Liver (tissue), 9 donors: ENCODE data around the gene PPP1R1A. TPM values are rescaled to one million over a fixed set of nuclear protein-coding genes. Genes with fewer than 3 reads are reported as not detected.

Experiments used
- DNase-seq: peaks from one replicate; pipeline ENCODE4 v3.0.0-alpha.2; 2017; ENCODE audit warnings: low spot score
- H3K27ac ChIP-seq, 2 donors: one replicate each; pipeline ENCODE4 v1.7.0; 2013; ENCODE audit warnings: inconsistent platforms in 2 of 2, low read length in 2 of 2, control low read depth in 1 of 2, low read depth in 1 of 2, mild to moderate bottlenecking in 1 of 2
- H3K27me3 ChIP-seq, 4 donors: one replicate each; pipeline versions ENCODE4 v1.6.1 to v1.7.0; 2013; ENCODE audit warnings: low read length in 3 of 4, inconsistent platforms in 1 of 4, mild to moderate bottlenecking in 1 of 4, moderate library complexity in 1 of 4; ENCODE audit not compliant: control insufficient read depth in 4 of 4, insufficient read depth in 4 of 4
- H3K36me3 ChIP-seq, 4 donors: one replicate each; pipeline versions ENCODE4 v1.6.1 to v1.7.0; 2013; ENCODE audit warnings: low read length in 3 of 4, mild to moderate bottlenecking in 3 of 4, low read depth in 1 of 4, moderate library complexity in 1 of 4; ENCODE audit not compliant: control insufficient read depth in 4 of 4, insufficient read depth in 3 of 4
- H3K4me1 ChIP-seq, 4 donors: one replicate each; pipeline versions ENCODE4 v1.6.1 to v1.7.0; 2013; ENCODE audit warnings: low read length in 3 of 4, mild to moderate bottlenecking in 3 of 4, moderate library complexity in 1 of 4; ENCODE audit not compliant: control insufficient read depth in 4 of 4, insufficient read depth in 4 of 4
- H3K4me3 ChIP-seq, 3 donors: one replicate each; pipeline versions ENCODE4 v1.6.1 to v1.7.0; 2013; ENCODE audit warnings: low read length in 3 of 3, control low read depth in 1 of 3, low read depth in 1 of 3, mild to moderate bottlenecking in 1 of 3
- H3K9ac ChIP-seq, 2 donors: one replicate each; pipeline ENCODE4 v1.7.0; 2013; ENCODE audit warnings: low read length in 2 of 2, mild to moderate bottlenecking in 2 of 2, moderate library complexity in 2 of 2, control low read depth in 1 of 2, low read depth in 1 of 2
- H3K9me3 ChIP-seq, 4 donors: one replicate each; pipeline versions ENCODE4 v1.6.1 to v1.7.0; 2013; ENCODE audit warnings: low read length in 3 of 4; ENCODE audit not compliant: control insufficient read depth in 4 of 4
- EGR1 ChIP-seq, 2 donors: IDR thresholded peaks; 2 replicates each; pipeline ENCODE4 v1.6.1; 2016 to 2018; ENCODE audit warnings: antibody characterized with exemption in 2 of 2, low read depth in 2 of 2
- FOXA1 ChIP-seq: IDR thresholded peaks from 2 replicates; pipeline ENCODE4 v1.6.1; 2016; ENCODE audit warnings: antibody characterized with exemption
- FOXA2 ChIP-seq: IDR thresholded peaks from 2 replicates; pipeline ENCODE4 v1.6.1; 2016; ENCODE audit warnings: antibody characterized with exemption
- GABPA ChIP-seq, 2 donors: IDR thresholded peaks in 1 of 2; conservative IDR thresholded peaks in 1 of 2; 2 replicates each; pipeline ENCODE4 v1.6.1; 2016; ENCODE audit warnings: antibody characterized with exemption in 2 of 2, mild to moderate bottlenecking in 1 of 2, moderate library complexity in 1 of 2
- HNF4A ChIP-seq, 2 donors: conservative IDR thresholded peaks; 2 replicates each; pipeline ENCODE4 v1.6.1; 2016; ENCODE audit warnings: antibody characterized with exemption in 2 of 2, mild to moderate bottlenecking in 2 of 2
- HNF4G ChIP-seq: IDR thresholded peaks from 2 replicates; pipeline ENCODE4 v1.6.1; 2016; ENCODE audit warnings: antibody characterized with exemption
- RAD21 ChIP-seq, 2 donors: IDR thresholded peaks; 2 replicates each; pipeline ENCODE4 v1.6.1; 2016; ENCODE audit warnings: antibody characterized with exemption in 2 of 2, mild to moderate bottlenecking in 2 of 2
- RXRA ChIP-seq, 2 donors: IDR thresholded peaks; 2 replicates each; pipeline ENCODE4 v1.6.1; 2017 to 2018; ENCODE audit warnings: antibody characterized with exemption in 2 of 2, mild to moderate bottlenecking in 1 of 2
- TAF1 ChIP-seq: conservative IDR thresholded peaks from 2 replicates; pipeline ENCODE4 v1.6.1; 2016; ENCODE audit warnings: antibody characterized with exemption, mild to moderate bottlenecking
- YY1 ChIP-seq: IDR thresholded peaks from 2 replicates; pipeline ENCODE4 v1.6.1; 2016; ENCODE audit warnings: antibody characterized with exemption, mild to moderate bottlenecking
- WGBS: extraction: QIAGEN DNeasy Blood & Tissue Kit; methylation state at CpG from one replicate; pipeline ENCODE4 v1.1.7; 2013; 5-methylcytosine and 5-hydroxymethylcytosine counted together
- polyA plus RNA-seq, 2 donors: library from polyadenylated mRNA; stranded (reverse) in 1 of 2; unstranded in 1 of 2; fragments of 200-250 nt in 1 of 2; fragments of >200 nt in 1 of 2; fragmentation: Nextera tagmentation in 1 of 2; extraction: Ambion mirVana in 1 of 2; gene quantifications; one replicate each; pipeline versions ENCODE4 v1.2.1 to v1.2.3, GENCODE V29; 2013 to 2015
- total RNA-seq, 2 donors: library from RNA; depleted of rRNA; stranded (reverse); fragments of >200 nt; gene quantifications; one replicate each; pipeline ENCODE4 v1.2.3, GENCODE V29; 2014
- TF ChIP-seq, protein P1 (sequence below): fragments of 150-350 bp; IDR thresholded peaks from 2 replicates; pipeline ENCODE4 v1.5.1; 2017; ENCODE audit warnings: improper control_type of control experiment, low read depth, low read length; ENCODE audit not compliant: missing input control
- TF ChIP-seq, protein P2 (sequence below): IDR thresholded peaks from 2 replicates; pipeline ENCODE4 v1.6.1; 2016; ENCODE audit warnings: antibody characterized with exemption
- TF ChIP-seq, protein P3 (sequence below): IDR thresholded peaks from 2 replicates; pipeline ENCODE4 v1.6.1; 2016; ENCODE audit warnings: antibody characterized with exemption, mild to moderate bottlenecking
- TF ChIP-seq, protein P4 (sequence below): IDR thresholded peaks from 2 replicates; pipeline ENCODE4 v1.6.1; 2016; ENCODE audit warnings: antibody characterized with exemption
- donor health status: healthy.
- donor health status: healthy.
- donor health status: healthy.
- donor health status: healthy.
- donor health status: healthy.

PPP1R1A gene
- total and polyA plus RNA-seq, 4 donors: 8.1 to 182 (median 43.8) TPM

DNA sequence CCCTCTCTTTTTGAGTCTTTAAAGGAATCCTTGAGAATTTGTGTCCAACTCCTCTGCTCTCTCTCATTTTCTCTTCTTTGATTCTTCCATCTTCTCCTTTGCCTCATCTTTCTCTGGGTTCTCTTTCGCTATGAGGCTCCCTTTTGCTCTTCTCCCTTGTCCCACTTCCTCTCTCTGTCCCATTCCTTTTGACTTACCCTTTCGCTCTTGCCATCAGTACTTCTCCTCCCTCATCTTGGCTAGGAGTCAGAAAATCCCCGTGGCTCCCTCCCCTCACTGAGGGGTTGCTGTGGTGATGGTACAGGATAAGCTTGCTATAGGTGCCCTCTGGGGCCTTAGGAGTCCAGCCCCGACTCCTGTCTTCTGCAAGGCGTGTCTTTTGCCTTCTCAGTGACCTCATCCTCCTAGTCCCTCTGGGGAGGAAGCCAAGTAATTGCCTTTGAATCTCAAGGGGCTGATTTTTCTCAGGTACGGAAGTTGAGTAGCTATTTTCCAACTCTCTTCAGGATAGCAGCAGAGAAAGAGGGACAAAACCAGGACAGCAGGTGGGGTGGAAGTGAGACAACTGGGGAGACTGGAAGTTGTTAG is 32.7 kb downstream of the PPP1R1A start:
- H3K4me3 ChIP-seq: no peak overlapping the region
- H3K9ac ChIP-seq: no peak overlapping the region
- DNase-seq: no peak
- no peaks in the 10 kb centered on the region for H3K9me3 ChIP-seq
- H3K4me1 ChIP-seq: no peaks in the 10 kb centered on the region
- TF ChIP-seq, protein P1, sequence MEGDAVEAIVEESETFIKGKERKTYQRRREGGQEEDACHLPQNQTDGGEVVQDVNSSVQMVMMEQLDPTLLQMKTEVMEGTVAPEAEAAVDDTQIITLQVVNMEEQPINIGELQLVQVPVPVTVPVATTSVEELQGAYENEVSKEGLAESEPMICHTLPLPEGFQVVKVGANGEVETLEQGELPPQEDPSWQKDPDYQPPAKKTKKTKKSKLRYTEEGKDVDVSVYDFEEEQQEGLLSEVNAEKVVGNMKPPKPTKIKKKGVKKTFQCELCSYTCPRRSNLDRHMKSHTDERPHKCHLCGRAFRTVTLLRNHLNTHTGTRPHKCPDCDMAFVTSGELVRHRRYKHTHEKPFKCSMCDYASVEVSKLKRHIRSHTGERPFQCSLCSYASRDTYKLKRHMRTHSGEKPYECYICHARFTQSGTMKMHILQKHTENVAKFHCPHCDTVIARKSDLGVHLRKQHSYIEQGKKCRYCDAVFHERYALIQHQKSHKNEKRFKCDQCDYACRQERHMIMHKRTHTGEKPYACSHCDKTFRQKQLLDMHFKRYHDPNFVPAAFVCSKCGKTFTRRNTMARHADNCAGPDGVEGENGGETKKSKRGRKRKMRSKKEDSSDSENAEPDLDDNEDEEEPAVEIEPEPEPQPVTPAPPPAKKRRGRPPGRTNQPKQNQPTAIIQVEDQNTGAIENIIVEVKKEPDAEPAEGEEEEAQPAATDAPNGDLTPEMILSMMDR: no peak
- no peak for TF ChIP-seq FOXA1
- no peak for TF ChIP-seq YY1
- H3K36me3 ChIP-seq: no peaks in the 10 kb centered on the region
- no peak overlapping the region for H3K27ac ChIP-seq
- 51% methylated on average over 6 of the region's 6 CpGs for WGBS
- peaks cover 0 to 2% (median under 1%) of the 10 kb centered on the region in 4 donors for H3K27me3 ChIP-seq

DNA sequence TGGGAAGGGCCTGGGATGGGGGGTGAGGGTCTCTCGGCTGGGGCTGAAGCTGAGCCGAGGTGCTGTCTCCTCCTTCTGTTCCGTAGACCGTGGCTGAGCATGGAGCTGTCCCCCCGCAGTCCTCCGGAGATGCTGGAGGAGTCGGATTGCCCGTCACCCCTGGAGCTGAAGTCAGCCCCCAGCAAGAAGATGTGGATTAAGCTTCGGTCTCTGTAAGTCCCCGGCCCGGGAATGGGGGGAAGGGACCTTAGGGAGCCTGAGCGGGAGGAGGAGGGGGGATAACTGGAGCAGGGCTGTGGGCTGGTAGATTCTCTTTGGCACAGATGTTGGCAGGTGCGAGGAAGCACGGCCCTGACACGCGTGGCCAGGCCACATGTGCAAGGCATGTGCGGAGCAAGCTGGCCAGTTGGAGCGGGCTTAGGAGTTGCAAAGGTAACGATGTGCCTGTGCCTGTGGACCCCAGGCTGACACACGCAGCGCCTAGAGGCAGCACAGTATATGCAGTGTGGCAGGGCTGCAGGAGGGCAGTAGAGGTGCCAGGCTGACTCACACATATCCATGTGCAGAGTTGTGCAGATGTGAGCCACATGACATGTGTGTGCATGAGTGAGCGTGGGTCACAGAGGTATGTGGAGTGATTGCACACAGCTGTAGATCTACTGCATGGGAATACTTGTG is 38.5 kb downstream of the PPP1R1A start:
- WGBS: 10% methylated on average over 22 of the region's 22 CpGs
- Histone ChIP-seq H3K36me3 (no peaks in the 10 kb centered on the region), H3K9me3 (no peaks in the 10 kb centered on the region), H3K9ac (no peak overlapping the region), H3K4me3 (peak overlapping the region in 2 of 3 donors; percentile 25 to 50), H3K27ac (no peak overlapping the region), H3K27me3 (peaks cover 0 to under 1% (median 0%) of the 10 kb centered on the region in 4 donors), H3K4me1 (peaks cover 3 to 14% (median 8%) of the 10 kb centered on the region in 4 donors)
- TF ChIP-seq HNF4A (conservative IDR thresholded peaks at IDR 0.05) (no peak), FOXA1 (no peak), TAF1 (no peak), GABPA (IDR thresholded peaks at IDR 0.05 in 1 of 2, conservative IDR thresholded peaks at IDR 0.05 in 1 of 2) (no peak), RAD21 (IDR thresholded peaks at IDR 0.05) (no peak), HNF4G (no peak), EGR1 (IDR thresholded peaks at IDR 0.05; ENCODE audit: low read depth in 2 of 2) (no peak), YY1 (no peak), RXRA (IDR thresholded peaks at IDR 0.05) (no peak)
- TF ChIP-seq, protein P2, sequence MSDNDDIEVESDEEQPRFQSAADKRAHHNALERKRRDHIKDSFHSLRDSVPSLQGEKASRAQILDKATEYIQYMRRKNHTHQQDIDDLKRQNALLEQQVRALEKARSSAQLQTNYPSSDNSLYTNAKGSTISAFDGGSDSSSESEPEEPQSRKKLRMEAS: no peak
- TF ChIP-seq, protein P1: no peak
- DNase-seq: no peak

DNA sequence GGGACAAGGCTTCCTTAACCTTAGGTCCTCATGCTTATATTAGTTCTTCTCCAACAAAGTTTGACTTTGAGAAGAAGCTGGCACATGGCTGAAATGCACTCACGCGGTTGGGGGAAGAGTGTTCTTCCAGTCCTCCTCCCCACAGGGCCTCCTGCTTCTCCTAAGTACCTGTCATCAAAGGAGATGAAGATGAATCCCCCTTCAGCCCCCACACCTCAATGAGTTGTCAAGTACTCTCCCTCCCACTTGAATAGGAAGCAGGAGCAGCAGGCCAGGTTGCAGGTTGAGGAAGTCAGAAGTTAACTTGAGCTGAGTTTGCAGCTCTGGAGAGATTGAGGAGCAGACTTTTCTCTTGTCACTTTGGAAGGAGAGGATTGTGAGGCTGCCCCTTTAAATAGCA is 41.9 kb downstream of the PPP1R1A start:
- no peaks in the 10 kb centered on the region for H3K9me3 ChIP-seq
- H3K36me3 ChIP-seq: no peaks in the 10 kb centered on the region
- no peak for DNase-seq
- no peak overlapping the region for H3K4me3 ChIP-seq
- TF ChIP-seq GABPA (IDR thresholded peaks at IDR 0.05 in 1 of 2, conservative IDR thresholded peaks at IDR 0.05 in 1 of 2) (no peak), TAF1 (no peak), HNF4G (no peak), HNF4A (conservative IDR thresholded peaks at IDR 0.05) (no peak), YY1 (no peak), RAD21 (IDR thresholded peaks at IDR 0.05) (no peak), RXRA (IDR thresholded peaks at IDR 0.05) (no peak), EGR1 (IDR thresholded peaks at IDR 0.05; ENCODE audit: low read depth in 2 of 2) (no peak), FOXA2 (no peak)
- TF ChIP-seq, protein P3, sequence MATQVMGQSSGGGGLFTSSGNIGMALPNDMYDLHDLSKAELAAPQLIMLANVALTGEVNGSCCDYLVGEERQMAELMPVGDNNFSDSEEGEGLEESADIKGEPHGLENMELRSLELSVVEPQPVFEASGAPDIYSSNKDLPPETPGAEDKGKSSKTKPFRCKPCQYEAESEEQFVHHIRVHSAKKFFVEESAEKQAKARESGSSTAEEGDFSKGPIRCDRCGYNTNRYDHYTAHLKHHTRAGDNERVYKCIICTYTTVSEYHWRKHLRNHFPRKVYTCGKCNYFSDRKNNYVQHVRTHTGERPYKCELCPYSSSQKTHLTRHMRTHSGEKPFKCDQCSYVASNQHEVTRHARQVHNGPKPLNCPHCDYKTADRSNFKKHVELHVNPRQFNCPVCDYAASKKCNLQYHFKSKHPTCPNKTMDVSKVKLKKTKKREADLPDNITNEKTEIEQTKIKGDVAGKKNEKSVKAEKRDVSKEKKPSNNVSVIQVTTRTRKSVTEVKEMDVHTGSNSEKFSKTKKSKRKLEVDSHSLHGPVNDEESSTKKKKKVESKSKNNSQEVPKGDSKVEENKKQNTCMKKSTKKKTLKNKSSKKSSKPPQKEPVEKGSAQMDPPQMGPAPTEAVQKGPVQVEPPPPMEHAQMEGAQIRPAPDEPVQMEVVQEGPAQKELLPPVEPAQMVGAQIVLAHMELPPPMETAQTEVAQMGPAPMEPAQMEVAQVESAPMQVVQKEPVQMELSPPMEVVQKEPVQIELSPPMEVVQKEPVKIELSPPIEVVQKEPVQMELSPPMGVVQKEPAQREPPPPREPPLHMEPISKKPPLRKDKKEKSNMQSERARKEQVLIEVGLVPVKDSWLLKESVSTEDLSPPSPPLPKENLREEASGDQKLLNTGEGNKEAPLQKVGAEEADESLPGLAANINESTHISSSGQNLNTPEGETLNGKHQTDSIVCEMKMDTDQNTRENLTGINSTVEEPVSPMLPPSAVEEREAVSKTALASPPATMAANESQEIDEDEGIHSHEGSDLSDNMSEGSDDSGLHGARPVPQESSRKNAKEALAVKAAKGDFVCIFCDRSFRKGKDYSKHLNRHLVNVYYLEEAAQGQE: no peak
- TF ChIP-seq, protein P2: no peak
- TF ChIP-seq, protein P4, sequence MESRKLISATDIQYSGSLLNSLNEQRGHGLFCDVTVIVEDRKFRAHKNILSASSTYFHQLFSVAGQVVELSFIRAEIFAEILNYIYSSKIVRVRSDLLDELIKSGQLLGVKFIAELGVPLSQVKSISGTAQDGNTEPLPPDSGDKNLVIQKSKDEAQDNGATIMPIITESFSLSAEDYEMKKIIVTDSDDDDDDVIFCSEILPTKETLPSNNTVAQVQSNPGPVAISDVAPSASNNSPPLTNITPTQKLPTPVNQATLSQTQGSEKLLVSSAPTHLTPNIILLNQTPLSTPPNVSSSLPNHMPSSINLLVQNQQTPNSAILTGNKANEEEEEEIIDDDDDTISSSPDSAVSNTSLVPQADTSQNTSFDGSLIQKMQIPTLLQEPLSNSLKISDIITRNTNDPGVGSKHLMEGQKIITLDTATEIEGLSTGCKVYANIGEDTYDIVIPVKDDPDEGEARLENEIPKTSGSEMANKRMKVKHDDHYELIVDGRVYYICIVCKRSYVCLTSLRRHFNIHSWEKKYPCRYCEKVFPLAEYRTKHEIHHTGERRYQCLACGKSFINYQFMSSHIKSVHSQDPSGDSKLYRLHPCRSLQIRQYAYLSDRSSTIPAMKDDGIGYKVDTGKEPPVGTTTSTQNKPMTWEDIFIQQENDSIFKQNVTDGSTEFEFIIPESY: no peak
- H3K27ac ChIP-seq: no peak overlapping the region
- H3K9ac ChIP-seq: no peak overlapping the region
- 74% methylated on average over 2 of the region's 2 CpGs for WGBS
- H3K4me1 ChIP-seq: peaks cover 3 to 14% (median 8%) of the 10 kb centered on the region in 4 donors
- H3K27me3 ChIP-seq: no peaks in the 10 kb centered on the region
